Frontal cortex (tissue), 4 donors: Measurements from ENCODE around the gene ZDHHC7. TPM values are rescaled to one million over a fixed set of nuclear protein-coding genes. Genes with fewer than 3 reads are reported as not detected.

ENCODE experiments used
- DNase-seq, 2 donors: peaks; one replicate each; pipeline ENCODE4 v3.0.0; 2012; ENCODE audit warnings: low spot score in 2 of 2
- FAIRE-seq: peaks from 2 replicates; lab custom pipeline; 2012; peaks lifted over from hg19 to GRCh38; lab: Jason Lieb, UNC
- total RNA-seq: library from RNA; depleted of rRNA; stranded (reverse); fragments of >200 nt; gene quantifications from one replicate; pipeline ENCODE4 v1.2.3, GENCODE V29; 2014
- donor health status: control.
- donor health status: control.
- donor health status: control.

The ZDHHC7 gene
- total RNA-seq, 1 donor from 2014 or later = 19.6 TPM

DNA sequence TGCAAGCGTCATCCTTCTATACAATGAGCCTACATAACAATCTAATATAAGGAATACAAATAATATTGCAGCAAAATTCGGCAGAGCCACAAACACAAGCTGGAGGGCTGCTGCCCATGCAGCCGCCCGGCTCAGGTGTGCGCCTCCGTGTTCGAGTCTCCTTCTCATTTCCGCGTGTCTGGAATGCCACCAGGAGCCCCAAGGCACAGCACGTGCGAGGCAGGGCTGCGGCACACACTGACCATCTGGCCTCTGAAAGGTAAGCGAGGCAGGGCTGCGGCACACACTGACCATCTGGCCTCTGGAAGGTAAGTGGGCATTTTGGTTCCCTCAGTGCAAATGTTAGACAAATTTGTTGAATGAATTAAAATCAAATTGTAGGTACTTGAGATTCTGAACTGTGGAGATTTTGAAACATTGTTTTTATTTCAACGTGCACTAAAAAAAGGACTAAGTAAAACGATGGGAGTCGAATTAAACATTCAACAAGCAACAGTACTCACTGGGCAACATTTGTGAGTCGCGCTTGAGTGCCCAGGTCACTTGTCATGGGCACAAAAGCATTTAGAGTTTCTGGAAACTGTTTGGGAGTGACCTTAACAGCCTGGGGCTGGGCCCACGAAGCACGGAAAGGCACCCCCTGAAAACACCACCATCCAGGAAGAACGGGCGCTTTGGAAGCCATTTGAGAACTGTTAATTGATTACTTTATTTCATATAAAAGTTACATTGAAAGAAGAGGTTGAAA, 37.4 kb downstream of the ZDHHC7 start:
- DNase-seq = no peak
- FAIRE-seq = no peak

DNA sequence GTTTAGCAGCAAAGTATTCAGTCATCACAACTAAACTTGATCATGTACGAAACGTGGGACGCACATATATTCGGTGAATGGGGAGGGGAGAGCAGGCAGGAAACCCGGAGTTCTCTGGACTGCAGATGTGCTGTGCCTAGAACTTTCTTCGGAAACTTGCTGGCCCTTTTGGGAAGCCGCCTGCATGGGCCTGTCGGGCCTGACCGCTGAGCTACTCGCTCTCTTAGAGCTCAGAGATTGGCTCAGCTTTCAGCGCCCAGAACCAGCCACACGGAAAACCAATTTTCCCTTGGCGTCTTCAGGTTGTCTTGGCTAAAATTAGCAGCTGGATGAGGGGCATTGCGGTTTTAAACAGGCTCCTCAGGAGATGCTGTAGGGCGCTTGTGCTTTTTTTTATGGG, 38.1 kb downstream of the ZDHHC7 start:
- DNase-seq (no peak), FAIRE-seq (no peak)

DNA sequence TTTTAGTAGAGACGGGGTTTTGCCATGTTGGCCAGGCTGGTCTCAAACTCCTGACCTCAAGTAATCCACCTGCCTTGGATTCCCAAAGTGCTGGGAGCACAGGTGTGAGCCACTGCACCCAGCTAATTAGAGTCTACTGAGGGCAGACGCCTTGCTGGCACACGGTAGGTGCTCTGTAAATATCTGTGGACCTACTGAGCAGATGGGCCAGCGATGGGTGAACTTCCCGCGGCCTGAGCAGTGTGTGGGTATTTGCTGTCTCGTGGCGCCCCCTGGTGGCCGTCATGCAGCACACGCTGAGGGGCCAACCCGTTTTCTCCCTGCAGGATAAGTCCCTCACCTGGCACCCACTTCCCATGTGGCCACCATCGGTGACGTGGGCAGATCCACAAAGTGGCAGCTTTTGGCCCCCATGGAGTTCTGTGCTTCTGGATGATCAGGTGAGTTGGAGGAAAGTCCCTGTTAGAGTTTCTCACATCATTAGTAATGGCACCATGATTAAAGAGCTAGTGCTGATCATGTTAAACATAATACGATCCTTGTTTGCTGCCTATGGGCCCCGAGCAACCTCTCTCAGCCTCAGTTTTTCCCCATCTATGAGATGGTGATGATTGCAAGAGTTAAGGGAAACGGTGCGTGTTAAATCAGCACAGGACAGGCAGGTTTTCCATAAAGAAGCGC, 40.7 kb downstream of the ZDHHC7 start:
- DNase-seq (peak; percentile 58 to 77), FAIRE-seq (no peak)

- DNase-seq (no peak), FAIRE-seq (no peak)
Measured at GRCh38 chr16:84967828-84968227, 43.5 kb downstream of the ZDHHC7 start.

DNA sequence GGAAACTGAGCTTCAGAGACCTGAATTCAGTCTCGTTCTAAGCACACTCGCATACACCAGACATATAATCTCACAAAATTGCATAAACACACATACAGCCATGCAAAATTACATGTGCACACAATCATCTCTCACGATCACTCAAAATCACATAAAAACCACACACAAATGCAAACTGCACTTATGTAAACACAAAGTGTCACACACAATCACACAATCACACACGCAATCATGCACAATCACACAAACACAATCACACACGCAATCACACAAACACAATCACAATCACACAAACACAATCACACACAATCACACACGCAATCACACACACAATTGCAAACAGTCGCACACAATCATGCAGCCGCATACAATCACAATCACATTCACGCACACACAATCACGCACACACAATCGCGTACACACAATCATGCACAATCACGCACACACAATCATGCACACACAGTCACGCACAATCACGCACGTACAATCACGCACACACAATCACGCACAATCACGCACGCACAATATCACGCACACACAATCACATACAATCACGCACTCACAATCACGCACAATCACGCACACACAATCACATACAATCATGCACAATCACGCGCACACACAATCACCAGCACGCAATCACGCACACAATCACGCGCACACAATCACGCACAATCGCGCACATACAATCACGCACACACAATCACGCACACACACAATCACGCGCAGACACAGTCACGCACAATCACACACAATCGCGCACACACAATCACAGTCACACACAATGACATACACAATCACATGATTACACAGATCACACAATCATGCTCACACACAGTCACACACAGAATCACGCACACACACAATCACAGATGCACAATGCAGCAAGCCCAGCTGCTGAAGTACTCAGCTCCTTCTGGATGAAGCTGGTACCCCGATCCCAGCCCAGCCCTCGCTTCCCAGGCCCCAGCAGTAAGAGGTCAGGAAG, 45.6 kb downstream of the ZDHHC7 start:
- no peak for DNase-seq
- no peak for FAIRE-seq

- DNase-seq (no peak), FAIRE-seq (no peak)
Measured at GRCh38 chr16:84964386-84965128, 46.8 kb downstream of the ZDHHC7 start.

GRCh38 chr16:84963066-84963465, 48.3 kb downstream of the ZDHHC7 start:
- no peak for FAIRE-seq
- DNase-seq = no peak

GRCh38 chr16:84960942-84961341, 50.4 kb downstream of the ZDHHC7 start:
- no peak for DNase-seq

DNA sequence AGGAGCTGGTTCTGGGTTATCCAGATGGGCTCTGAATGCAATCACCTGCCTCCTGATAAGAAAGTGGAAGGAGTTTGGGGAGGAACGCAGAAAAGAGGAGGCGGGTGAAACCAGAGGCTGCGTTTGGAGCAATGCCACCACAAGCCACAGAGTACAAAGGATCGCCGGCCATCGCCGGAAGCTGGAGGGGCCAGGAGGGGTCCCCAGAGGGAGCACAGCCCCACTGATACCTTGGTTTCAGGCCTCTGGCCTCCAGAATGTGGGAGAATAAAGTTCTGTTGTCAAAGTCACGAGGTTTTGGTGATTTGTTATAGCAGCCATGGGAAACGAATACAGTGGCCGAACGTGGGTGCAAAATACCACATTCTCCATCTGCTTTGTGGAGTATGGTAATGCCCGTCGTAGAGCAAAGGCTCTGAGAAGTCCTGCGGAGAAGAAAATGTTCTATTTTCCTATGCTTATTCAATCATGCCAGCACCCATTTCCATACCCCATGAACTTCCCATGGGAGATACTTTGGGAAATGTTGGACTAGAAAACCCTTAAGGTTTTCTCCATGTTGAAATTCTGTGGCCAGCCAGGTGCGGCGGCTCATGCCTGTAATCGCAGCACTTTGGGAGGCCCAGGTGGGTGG, 51.4 kb downstream of the ZDHHC7 start:
- DNase-seq = no peak
- FAIRE-seq = no peak

More at GRCh38 chr16:84960942-84961341, 50.4 kb downstream of the ZDHHC7 start:
- FAIRE-seq = no peak

- DNase-seq (no peak), FAIRE-seq (no peak)
Measured at GRCh38 chr16:84959045-84959576, 52.2 kb downstream of the ZDHHC7 start.

GRCh38 chr16:84957792-84958191, 53.5 kb downstream of the ZDHHC7 start:
- FAIRE-seq = no peak
- DNase-seq = no peak

DNA sequence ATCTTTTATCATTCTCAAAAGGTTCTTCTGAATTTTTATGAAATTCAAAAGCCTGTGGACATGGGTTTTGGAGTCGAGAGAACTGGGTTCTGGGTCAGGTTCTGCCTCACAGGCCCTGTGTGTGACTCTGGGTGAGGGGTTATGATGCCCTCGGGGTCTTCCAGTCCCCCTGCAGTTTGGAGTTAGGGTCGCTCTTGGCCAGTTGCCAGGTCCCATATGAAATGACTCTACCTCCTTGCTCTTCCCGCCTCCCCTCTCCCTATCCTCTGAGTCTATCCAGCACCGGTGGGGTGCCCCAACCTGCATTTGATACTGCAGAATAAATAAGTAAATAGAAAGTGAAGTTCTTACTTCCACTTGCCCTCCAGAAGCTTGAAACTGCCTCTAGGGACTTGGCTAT, 54.1 kb downstream of the ZDHHC7 start:
- FAIRE-seq = no peak
- DNase-seq = no peak

- DNase-seq (no peak), FAIRE-seq (no peak)
Measured at GRCh38 chr16:84955427-84955826, 55.9 kb downstream of the ZDHHC7 start.

DNA sequence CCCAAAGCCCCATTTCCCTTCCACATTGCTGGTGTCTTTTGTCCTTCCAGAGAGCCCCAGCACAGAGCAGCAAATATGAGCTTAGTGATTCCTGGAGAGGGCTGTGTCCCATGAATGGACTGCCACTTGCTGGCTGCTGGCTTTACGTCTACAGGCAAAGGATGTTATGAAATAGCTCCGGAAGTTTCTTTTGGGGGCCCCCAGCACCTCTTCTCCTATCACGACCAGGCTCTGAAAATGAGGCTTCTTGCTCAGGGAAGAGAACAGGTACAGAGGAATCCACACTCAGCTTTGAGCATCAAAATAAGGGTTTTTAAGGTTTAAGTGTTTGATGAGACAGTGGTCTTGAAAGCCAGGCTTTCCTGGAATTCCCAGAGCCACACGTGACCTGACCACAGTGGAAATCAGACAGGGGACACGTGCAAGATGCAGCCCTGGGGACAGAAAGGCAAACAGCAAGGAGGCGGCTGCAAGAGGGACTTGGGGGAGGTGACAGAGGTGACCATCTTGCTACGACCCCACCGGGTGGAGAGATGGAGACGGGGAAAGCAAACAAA, 58.1 kb downstream of the ZDHHC7 start:
- FAIRE-seq (no peak), DNase-seq (no peak)

- no peak for FAIRE-seq
- peak; percentile 66 to 79 for DNase-seq
Measured at GRCh38 chr16:84952335-84953189, 58.8 kb downstream of the ZDHHC7 start.

DNA sequence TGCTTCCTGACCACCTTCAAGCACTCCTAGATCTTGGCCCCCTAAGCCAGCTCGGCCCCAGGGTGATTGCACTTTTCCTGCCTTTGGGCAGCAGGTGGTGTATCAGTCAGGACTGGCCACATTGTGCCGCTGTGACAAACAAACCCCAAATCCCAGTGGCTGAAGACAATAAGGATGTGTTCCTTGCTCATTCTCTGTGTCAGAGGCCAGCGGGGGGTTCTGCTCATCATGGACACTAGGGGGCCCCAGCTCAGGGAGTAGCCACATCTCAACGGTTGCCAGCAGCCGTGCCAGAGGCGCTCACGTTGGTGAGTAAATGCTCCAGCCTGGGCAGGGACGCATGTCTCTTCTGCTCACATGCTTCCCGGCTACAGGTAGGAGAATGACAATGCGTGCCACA, 60.4 kb downstream of the ZDHHC7 start:
- no peak for FAIRE-seq
- DNase-seq = no peak

DNA sequence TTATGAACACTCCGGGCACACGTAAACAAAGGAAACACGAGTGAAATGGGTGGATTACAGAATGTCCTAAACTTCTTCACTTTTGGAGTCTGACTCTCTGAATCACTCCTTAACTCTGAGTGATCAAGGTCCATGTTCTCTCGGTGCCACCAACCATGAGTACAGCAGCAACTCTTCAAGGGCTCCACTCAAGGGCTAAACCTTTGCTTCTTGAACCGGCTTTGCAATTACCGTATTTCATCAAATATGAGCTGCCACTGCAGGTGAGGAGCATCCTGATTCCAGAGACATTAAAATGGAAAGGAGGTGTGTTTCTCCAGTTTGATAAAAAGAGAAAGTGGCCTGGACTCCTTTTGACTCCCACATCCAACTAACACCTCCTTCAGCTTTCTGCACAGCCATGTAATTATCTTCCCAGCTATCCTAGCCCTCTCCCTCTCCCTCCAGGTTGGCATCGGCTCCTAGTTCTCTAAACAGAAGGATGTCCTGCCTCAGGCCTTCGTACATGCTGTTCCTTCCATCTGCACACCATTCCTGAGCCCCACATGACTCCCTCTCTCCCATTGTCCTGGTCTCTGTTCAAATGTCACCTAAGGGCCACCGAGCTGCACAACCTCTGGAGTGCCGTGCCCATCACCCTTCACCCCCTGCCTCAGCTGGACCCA, 61.4 kb downstream of the ZDHHC7 start:
- no peak for FAIRE-seq
- no peak for DNase-seq
